ENCODE measurements around the gene MYH9.

Gene MYH9

GRCh38 chr22:36397131-36398093, 9.6 kb upstream of the MYH9 start:
- TF ChIP-seq CTCF (IDR thresholded peaks at IDR 0.05; ENCODE audit: low read depth, low read length), result no peak
- H3K4me3 ChIP-seq (ENCODE audit: low read depth, low read length), result no peak overlapping the region

GRCh38 chr22:36395915-36396314, 8.1 kb upstream of the MYH9 start:
- TF ChIP-seq CTCF (IDR thresholded peaks at IDR 0.05; ENCODE audit: low read depth, low read length), result no peak
- no peak overlapping the region for H3K4me3 ChIP-seq (ENCODE audit: low read depth, low read length)

GRCh38 chr22:36395055-36395849, 7.5 kb upstream of the MYH9 start:
- TF ChIP-seq CTCF (IDR thresholded peaks at IDR 0.05; ENCODE audit: low read depth, low read length), result no peak
- H3K4me3 ChIP-seq (ENCODE audit: low read depth, low read length), result no peak overlapping the region

GRCh38 chr22:36391638-36392037, 3.9 kb upstream of the MYH9 start:
- H3K4me3 ChIP-seq (ENCODE audit: low read depth, low read length), result no peak overlapping the region
- no peak for TF ChIP-seq CTCF (IDR thresholded peaks at IDR 0.05; ENCODE audit: low read depth, low read length)

- H3K4me3 ChIP-seq (ENCODE audit: low read depth, low read length), result peak overlapping the region; percentile 59
Measured at GRCh38 chr22:36389122-36389521, 1.4 kb upstream of the MYH9 start.

GRCh38 chr22:36387709-36387958, 133 bp downstream of the MYH9 start:
- peak overlapping the region; percentile 98 for H3K4me3 ChIP-seq (ENCODE audit: low read depth, low read length)

More at GRCh38 chr22:36387709-36387958, 133 bp downstream of the MYH9 start:
- TF ChIP-seq CTCF (IDR thresholded peaks at IDR 0.05; ENCODE audit: low read depth, low read length), result no peak
